ENCODE results near the gene PAX8.

DNA sequence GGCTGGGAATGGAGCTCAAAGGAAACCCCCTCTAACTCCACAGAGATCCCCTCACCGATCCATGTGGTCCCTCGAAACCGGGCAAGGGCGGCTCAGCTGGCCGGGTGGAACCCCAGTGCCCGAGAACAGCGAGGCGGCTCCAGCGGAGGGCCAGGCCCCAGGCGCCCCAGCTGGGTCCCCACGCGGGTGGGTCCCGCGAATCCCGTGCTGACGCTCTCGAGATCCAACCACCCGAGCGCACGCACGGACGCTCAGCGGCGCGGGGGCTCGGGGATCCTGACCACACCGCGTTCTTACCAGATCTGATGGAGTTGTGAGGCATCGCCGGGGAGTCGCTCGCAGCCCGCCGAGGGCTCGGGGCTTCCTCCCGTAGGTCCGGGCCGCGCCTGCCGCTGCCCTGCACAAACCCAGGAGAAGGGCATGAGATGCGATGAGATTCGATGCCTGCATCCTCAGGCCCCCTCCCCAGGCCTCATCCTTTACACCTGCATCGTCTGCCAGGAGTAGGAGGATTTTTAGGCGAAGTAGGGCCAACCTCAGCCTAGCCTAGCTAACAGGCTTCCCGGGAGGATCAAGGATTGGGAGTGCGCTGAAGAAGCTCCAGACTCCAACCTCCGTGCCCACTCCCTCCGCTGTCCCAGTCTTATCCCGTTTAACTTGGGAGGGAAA is 514 bp downstream of the PAX8 start:
- TF ChIP-seq, protein P1, sequence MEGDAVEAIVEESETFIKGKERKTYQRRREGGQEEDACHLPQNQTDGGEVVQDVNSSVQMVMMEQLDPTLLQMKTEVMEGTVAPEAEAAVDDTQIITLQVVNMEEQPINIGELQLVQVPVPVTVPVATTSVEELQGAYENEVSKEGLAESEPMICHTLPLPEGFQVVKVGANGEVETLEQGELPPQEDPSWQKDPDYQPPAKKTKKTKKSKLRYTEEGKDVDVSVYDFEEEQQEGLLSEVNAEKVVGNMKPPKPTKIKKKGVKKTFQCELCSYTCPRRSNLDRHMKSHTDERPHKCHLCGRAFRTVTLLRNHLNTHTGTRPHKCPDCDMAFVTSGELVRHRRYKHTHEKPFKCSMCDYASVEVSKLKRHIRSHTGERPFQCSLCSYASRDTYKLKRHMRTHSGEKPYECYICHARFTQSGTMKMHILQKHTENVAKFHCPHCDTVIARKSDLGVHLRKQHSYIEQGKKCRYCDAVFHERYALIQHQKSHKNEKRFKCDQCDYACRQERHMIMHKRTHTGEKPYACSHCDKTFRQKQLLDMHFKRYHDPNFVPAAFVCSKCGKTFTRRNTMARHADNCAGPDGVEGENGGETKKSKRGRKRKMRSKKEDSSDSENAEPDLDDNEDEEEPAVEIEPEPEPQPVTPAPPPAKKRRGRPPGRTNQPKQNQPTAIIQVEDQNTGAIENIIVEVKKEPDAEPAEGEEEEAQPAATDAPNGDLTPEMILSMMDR (conservative IDR thresholded peaks at IDR 0.05), result no peak
- no peak for TF ChIP-seq ZFX (IDR thresholded peaks at IDR 0.05)
